Measurements from ENCODE around the gene AIF1.

Gene AIF1

GRCh38 chr6:31645325-31645724, 30.3 kb downstream of the AIF1 start:
- no peak for DNase-seq

DNA sequence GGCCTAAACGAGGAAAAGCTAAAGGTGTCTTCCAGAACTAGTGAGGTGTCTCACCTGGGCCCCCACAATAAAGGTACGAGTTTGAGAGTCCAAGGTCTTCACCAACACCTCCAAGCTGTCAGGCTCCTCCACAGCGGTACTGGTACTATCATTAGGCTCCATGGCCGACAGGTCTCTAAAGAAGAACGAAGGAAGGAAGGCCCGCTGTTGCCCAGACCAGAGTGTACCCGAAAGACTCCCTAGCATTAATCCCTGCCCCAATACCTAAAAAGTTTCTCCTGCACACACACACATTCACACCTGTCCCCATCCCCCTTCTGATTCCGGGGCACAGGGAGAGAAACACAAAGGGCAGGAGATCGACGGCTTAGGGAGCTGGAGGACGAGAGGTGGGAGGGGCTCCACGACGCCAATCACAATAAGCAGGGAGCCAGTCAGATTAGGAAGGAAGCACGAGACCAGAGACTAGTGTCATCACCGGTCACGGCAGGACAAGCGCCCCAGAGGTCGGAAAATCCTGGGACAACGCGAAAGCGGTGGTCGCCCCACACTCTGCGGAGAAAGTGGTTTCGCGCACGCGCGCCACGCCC, 36.7 kb downstream of the AIF1 start:
- DNase-seq: no peak

- no peak for DNase-seq
These were observed 38.1 kb downstream of the AIF1 start for GRCh38 chr6:31652925-31653724.

DNA sequence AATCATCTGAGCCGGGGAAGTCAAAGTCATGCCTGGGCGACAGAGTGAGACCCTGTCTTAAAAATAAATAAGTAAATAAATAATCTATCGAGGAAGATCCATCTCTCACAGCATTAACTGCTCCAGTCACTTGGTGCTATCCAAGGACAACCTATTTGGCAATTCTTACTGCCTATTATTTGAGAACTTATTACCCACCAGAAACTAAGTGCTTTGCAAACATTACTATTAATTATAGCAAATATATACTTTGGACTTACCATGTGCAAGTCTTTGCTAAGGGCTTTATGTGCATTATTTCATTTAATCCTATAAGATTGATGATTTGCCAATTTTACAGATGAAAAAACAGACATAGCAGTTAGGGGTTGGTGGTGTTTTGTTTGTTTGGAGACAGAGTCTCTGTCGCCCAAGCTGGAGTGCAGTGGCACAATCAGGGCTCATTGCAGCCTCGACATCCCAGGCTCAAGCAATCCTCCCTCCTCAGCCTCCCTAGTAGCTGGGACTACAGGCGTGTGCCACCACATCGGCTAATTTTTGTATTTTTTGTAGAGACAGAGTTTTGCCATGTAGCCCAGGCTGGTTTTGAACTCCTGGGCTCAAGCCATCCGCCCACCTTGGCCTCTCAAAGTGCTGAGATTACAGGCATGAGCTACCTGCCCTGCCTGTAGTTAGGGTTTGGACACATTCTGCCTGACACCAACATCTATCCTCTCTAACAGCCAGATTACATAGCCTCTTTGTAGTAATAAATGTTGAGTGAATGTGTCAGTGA, 39.7 kb downstream of the AIF1 start:
- DNase-seq: no peak

DNA sequence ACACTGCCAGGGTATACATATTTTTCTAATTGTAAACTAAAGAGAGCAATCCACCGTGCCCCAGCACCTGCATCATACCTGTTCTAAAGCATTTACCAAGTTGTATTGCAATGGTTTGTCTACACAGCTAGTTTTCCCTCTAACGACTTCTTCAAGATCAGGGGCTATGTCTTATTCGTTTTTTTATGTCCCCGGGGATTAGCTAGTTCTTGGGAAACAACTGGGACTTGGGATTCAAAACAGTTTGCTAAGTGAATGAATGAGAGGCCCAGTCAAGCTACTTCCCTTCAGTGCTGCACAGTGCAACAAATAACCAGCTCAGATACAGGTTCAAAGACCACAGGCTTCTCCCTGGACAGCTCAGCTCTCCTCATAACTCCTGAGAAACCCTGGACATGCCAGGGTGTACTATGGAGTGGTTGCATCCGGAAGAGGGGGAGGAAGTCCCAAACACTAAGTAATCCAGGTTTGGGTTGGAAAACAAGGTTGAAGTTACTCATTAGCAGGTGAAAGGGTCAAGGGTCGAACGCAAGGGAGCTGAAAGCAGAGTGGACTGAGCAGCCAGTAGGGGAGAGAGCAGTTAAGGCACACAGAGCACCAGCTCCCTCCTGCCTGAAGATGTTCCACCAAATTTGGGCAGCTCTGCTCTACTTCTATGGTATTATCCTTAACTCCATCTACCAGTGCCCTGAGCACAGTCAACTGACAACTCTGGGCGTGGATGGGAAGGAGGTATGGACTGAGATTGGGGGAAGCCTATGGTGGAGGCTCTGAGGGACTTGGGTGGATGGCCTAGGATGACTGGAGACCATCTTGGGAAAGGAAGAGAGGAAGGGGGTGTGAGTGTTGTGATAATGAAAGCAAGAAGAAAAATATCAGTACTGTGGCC, 40.6 kb downstream of the AIF1 start, which contains the start of gene APOM:
Gene APOM, plus strand, starts transcription at position 546 of the 889 bp plus-strand sequence. Its CDS starts 73 bp downstream, at position 619.
- no peak for DNase-seq

DNA sequence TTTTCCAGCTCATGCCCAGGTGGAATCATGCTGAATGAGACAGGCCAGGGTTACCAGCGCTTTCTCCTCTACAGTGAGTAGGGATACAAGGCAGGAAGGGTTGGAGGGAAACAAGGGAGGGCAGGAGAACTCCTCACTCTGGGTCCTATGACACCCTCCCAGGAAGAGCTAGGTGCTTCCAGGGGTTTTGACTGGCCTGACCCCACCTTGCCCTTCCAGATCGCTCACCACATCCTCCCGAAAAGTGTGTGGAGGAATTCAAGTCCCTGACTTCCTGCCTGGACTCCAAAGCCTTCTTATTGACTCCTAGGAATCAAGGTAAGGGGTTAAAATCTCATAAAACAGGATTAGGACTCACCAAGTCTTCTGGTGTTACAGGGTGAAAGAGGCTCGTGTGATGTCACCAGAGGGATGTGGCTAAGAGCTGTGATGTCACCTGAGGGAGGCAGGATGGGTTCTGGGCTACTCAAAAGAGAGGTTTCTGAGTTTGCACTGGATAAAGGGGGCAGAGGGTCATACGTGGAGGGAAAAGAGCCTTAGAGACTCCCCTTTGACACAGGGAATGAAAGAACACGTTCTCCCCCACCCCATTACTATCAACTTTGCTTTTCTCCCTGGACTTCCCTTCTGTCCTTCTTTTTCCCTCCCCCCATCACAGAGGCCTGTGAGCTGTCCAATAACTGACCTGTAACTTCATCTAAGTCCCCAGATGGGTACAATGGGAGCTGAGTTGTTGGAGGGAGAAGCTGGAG, 42.5 kb downstream of the AIF1 start:
- peak; percentile 39 for DNase-seq

DNA sequence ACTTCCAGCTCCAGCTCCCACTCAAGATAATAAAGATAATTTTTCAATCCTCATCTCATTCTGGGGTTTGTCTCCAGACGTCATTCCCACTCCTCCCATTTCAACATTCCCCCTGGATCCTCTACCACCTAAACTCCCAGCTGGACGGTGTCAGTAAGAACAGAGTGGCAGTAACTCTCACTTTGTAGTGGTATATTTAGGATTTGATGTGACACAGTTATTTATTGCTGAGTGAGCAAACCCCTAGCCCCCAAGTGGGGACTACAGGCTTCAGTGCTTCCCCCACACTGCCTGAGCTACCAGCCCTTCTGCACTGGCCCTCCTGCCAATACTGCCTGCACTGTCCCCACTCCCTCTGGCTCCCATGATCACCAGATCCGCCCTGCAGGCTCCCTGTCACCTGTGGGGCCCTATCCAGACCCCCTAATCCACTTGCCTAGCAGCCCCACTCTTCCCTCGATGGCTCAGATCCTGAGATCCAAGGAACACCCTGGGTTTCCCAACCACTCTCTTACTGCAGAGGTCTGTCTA, 43.2 kb downstream of the AIF1 start:
- no peak for DNase-seq

DNA sequence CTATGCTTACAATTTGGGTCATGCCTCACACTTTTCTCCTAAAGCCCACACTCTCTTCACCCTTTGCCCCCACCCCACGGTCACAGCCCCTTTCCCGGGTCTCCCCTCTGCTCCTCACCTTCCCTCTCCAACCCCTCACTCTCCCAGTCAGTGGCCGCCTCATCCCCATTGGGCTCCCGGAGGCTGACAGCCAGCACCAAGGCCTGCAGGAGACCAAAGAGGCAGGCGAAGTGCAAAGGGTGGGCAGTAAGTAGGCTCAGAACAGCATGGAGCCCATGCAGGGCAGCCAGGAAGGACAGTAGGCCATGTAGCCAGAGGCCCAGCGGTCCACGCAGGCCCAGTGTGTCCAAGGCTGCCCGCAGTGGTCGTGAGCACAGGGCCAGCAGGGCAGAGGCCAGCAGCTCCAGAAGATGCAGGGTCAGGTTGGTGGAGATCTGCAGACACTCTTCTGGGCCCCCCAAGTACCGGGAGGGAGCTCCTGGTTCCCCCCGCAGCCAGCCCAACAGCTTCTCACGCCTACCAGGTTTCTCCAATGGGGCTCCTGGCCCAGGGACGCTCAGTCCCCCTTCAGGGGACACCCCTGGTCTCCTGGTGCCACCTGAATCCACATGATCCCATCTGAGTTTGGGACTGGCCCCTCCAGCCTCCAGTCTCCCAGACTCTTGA, 44.1 kb downstream of the AIF1 start:
- no peak for DNase-seq

- peak; percentile 46 for DNase-seq
These were observed 44.8 kb downstream of the AIF1 start for GRCh38 chr6:31659649-31660380.

- DNase-seq: peak; percentile 76
These were observed 45.6 kb downstream of the AIF1 start, which contains the start of gene C6orf47 for GRCh38 chr6:31660381-31661261. TSS of gene C6orf47 (minus strand) at chr6:31660778. CDS start at chr6:31659947, 831 bp downstream.

DNA sequence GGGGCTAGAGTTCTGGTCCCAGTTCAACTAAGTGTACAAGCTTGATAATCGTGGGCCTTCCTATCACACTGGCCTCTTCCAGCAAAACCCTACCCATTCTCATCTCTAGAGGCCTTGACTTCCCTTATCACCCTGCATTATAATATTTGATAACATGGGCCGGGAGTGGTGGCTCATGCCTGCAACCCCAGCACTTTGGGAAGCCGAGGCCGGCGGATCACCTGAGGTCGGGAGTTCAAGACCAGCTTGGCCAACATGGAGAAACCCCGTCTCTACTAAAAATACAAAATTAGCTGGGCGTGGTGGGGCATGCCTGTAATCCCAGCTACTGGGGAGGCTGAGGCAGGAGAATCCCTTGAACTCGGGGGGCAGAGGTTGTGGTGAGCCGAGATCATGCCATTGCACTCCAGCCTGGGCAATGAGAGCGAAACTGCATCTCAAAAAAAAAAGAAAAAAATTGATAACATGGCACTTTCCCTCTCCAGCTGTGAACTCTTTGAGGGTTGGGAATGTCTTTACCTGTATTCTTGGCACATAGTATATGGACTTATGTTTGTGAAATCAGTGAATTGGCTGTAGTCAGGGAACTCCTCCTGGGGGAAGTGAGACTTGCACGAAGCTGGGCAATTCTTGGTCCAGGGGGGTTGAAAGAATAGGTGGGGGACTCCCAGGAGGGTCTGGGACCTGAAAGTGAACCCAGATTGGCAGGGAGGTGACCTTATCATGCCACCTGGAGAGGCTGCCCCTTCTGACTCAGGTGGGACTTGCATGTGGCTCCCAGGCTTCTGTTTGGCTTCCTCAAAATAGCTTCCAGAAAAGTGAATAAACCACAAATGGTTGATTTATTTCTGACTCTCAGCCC, 46.5 kb downstream of the AIF1 start:
- no peak for DNase-seq

DNA sequence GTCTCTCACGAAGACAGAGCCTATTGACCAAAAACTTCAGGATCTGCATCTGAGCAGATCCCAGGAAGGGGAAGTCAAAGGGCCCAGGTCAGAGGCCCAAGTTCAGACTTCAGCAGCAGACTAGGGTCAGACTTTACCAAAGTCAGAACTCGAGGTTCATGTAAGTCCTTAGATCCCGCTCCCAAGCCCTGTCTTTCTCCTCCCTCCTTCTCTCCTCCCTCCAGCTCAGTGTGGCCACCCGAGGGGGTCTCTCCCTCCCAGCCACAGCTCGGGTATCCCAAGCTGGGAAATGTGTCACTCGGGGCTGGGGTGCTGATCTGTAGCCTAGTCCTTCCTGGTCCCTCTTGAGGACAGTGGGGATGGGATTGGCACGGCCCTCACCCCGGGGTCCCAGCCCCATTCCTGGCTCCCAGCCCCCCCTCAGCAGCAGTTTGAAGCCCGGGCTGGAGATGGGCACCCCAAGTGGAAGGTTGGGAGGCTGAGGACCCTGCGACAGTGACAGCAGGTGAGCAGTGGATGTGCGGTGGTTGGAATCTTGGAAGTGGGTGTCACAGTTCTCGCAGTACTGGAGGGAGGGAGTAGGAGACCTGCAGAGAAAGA, 47.2 kb downstream of the AIF1 start:
- DNase-seq: no peak

- DNase-seq: no peak
These were observed 48.3 kb downstream of the AIF1 start for GRCh38 chr6:31663126-31663960.

- no peak for DNase-seq
These were observed 49.1 kb downstream of the AIF1 start for GRCh38 chr6:31663961-31664789.

DNA sequence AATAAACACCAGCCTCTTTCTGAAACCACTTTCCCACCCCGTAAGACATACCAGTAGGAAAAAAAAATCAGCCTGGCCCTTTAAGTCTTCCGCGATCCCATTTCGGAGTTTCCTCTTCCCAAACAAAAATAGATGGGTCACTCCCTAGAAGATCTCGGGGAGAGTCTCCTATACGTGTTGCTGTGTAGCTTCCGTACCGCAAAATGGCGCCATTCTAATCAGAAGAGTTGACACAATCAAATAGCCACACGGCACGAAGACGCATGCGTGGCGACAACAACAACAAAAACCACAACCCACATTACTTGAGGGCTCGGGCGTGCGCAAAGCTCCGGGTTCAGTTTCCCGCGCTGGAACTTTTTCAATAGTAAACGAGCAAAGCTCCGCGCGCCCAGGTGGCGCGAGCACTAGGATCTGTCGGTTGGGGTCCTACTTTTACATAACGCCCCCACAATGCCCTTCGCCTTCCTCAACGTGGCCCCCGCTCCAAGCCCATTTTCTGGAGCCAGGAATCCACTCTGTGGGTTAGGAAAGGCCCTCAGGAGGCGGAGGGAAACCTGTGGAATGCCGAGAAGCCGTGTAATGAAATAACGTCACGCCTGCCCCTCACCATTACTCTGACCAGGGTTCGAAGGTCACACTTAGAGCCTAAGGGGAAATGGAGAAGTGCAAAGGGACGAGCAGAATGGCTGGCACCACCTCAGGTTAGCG, 49.9 kb downstream of the AIF1 start, which contains the start of gene GPANK1:
Gene GPANK1, minus strand, starts transcription at position 208 of the 711 bp plus-strand sequence. CDS start 519 bp downstream, outside the sequence.
- DNase-seq: peak; percentile 94
